Iris pigment epithelial cell (primary cell): ENCODE data around the gene MAP3K3.

Experiments
- DNase-seq: peaks from one replicate; pipeline ENCODE4 v3.0.0-alpha.2; 2011; ENCODE audit warnings: low read depth

The MAP3K3 gene

GRCh38 chr17:63694229-63694949, 72.2 kb downstream of the MAP3K3 start:
- no peak for DNase-seq

- no peak for DNase-seq
Observed at GRCh38 chr17:63694950-63695773, 72.9 kb downstream of the MAP3K3 start.

- DNase-seq: no peak
Observed at GRCh38 chr17:63695889-63696288, 73.7 kb downstream of the MAP3K3 start.

- DNase-seq: no peak
Observed at GRCh38 chr17:63696381-63696961, 74.3 kb downstream of the MAP3K3 start.

GRCh38 chr17:63697341-63698286, 75.4 kb downstream of the MAP3K3 start:
- peak; percentile 31 for DNase-seq

GRCh38 chr17:63698381-63698885, 76.2 kb downstream of the MAP3K3 start:
- DNase-seq: no peak

- peak; percentile 48 for DNase-seq
Observed at GRCh38 chr17:63698886-63699637, 76.8 kb downstream of the MAP3K3 start.

- DNase-seq: peak; percentile 29
Observed at GRCh38 chr17:63699638-63700527, 77.7 kb downstream of the MAP3K3 start, which contains the start of gene LIMD2. LIMD2 (minus strand) TSS chr17:63700125; CDS start chr17:63699298, 827 bp downstream.

- peak; percentile 59 for DNase-seq
Observed at GRCh38 chr17:63700528-63701455, 78.6 kb downstream of the MAP3K3 start.

GRCh38 chr17:63701456-63701820, 79.2 kb downstream of the MAP3K3 start:
- no peak for DNase-seq

GRCh38 chr17:63701868-63702720, 79.9 kb downstream of the MAP3K3 start:
- DNase-seq: no peak

- no peak for DNase-seq
Observed at GRCh38 chr17:63702721-63703015, 80.5 kb downstream of the MAP3K3 start.

GRCh38 chr17:63703029-63703428, 80.8 kb downstream of the MAP3K3 start:
- DNase-seq: no peak

GRCh38 chr17:63703556-63704258, 81.5 kb downstream of the MAP3K3 start:
- no peak for DNase-seq

GRCh38 chr17:63704259-63704576, 82.0 kb downstream of the MAP3K3 start:
- DNase-seq: no peak

GRCh38 chr17:63704836-63705235, 82.6 kb downstream of the MAP3K3 start:
- no peak for DNase-seq

- no peak for DNase-seq
Observed at GRCh38 chr17:63705657-63706056, 83.4 kb downstream of the MAP3K3 start.
